GM21528 (cell line): Measurements from ENCODE around the gene SLC16A2.
"Not testable (repeated sequence)": the region's sequence is repeated elsewhere in the genome, so short reads cannot be mapped to it uniquely, and the experiment has no call there.

ENCODE experiments used
- ATAC-seq: cut with Tn5 transposase; IDR thresholded peaks from one replicate; pipeline ENCODE4 v1.9.1; 2021; ENCODE audit warnings: mild to moderate bottlenecking, moderate library complexity; ENCODE audit not compliant: unreplicated experiment, low FRiP score

SLC16A2 gene

DNA sequence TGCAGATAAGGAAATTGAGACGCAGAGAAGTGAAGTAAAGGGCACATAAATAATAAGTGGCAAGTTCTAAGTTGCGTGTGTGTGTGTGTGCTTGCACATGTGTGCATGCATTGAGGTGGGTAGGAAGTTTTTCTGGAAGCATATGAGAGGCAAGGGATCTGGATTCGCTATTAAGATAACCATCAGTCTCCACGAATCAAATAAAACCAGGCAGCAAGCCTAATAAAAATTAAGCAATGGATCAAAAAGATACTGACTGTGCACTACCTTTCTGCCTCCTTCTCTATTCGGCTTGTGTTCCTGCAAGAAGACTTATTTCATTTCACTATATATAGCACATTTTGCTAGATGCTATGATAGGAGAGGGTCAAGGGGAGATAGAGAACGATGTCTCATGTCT lies 23.8 kb downstream of the SLC16A2 start:
- ATAC-seq: no peak

DNA sequence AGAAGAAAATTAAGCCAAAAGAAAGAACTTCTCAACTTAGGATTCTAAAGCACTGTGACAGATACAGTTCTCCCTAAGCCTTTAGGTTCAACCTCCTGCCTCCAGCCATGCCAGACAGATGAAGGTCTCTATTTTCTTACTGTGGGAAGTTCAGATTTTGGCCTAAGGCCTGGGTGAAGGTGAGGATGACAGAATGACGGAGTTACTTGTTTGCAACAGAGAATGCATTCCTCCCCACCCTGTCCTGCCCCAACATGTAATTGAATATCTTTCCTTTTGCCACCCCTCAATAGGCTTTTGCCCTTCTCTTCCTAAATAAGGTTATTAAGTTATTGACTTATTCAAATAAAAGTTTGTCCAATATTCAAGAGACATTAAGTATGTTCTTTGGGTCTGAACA lies 25.6 kb downstream of the SLC16A2 start:
- no peak for ATAC-seq

DNA sequence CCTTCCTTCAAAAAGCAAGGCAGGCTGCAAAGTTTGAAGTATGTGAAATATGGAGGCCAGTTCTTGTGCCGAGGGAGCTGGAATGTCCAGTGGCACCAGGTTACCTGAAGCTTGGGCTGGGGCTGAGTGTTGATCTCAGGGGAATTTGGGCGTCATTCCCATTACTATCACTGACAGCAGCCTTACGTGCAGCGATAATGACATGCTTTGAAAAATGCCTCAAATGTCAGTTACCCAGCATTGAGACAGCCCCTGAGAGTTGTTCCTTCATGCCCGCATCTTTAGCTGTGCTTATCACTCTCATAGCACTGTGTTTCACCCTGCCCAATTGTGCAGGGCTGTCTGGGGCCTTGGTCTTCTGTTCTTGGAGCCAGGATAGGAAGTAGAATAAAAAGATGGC lies 27.4 kb downstream of the SLC16A2 start:
- no peak for ATAC-seq

DNA sequence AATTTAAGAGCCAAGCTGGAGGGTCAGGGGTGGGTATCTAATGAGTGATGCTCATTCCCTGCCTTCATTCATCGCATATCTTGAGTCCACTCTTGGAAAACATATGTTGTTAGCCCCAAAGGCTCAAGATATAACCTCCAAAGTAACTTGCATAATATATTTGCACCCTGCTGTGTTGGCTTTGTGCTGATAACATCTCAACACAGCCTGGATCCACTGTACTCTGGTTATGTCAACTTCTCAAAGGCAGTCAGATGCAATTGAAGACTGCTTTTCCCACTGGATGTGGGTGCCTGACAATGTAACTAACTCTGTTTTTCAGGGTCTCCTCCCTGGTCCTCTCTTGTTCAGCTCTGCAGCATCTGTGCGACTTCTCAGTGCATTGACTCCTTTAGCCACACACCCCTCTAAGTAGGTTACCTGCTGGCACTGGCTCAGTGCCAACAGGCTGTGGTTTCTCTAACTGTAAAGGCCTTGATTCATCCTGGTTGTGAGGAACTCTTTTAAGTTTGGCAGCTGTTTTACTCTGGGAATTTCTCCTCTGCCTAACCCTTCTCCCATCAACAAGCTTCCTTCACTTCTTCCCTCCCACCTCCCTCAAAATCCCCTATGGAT lies 28.1 kb downstream of the SLC16A2 start:
- no peak for ATAC-seq

DNA sequence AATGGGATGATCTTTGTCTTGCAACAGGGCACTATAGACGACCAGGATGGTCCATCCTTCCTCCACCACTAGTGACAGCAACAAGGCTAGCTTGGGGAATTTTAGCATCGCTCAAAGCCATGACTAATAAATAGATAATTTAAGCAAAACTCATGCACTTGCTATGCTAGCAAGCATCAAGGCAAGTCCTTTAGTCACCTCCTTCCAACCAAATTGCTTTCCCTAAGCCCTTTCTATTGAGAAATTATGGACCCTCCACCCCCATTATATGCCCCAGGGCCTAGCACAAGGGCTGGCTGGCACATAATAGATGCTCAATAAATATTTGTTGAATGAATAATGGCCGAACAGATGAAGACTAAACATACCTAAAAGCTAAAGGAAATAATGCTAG lies 28.6 kb downstream of the SLC16A2 start:
- ATAC-seq: no peak

DNA sequence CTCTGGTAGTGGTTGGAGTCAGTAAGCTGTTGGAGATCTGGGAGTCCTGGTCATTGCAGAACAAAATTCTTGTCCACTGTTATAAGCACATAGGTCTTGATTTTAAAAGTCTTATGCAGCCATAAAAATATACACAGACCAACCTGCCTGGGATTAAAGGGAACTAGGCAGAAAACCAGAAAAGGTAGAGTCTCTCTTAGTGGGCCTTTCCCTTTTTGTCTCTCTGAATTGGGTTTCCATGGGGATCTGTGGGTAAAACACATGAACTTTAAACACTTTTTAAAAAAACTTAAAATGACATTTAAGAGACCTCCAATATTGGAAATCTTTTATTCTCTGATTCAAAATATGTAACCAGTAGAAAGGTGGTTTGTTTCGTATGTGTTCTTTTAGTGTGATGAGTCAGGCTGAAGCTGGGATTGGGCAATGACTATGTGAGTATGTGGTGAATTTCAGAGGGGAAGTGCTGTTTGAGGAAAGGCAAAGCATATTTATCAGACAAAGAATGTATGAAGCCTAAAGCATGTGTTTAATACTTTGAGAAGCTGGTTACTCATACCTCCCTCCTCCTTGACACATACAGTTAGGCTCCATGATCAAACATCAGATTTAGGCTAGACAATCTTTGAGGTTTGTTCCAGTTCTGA lies 29.6 kb downstream of the SLC16A2 start:
- no peak for ATAC-seq

DNA sequence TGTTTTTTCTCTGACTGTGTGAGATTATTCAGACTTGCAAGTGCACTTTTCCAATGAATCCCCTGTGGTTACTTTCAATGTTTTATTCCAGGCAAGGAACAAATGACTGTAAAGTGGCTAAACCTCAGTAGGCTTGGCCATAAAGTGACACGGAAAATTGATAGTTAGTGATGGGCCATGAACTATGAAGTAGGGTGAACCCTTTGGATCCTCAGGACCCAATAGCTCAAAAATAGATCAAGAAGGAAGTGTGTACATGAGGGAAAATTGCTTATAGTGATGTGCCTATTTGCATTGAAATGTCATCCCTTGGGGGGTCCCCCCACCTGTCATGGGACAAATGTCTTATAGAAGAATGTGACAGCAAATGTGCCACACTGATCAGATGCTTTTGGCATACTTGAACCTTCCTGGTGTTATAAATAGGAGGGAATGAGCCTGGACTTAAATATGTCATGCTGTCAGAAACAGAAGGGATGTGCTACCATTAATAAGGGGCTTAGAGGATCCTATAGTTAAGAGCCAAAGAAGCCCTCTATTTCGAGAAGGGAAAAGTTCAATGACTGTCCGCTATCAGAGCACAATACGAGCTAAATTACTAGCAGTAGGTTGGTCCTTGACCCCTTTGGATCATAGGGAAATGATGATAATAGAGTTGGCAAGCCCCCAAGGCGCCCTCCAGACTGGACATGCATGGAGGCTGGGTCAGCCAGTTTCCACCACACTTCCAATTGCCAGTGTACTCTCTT lies 30.3 kb downstream of the SLC16A2 start:
- no peak for ATAC-seq

DNA sequence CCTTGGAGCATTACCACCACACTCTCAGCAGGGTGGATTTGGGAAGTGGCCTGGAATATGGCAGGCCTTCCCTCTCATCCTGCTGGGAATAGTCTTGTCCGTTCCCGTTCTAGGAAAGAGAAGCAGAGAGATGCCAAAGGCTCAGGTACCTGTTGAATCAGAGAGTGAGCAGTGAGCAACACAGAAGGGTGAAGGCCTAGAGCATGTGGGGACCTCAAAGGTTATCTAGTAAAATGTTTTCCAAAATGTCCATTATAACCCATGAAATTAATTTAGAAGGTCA lies 30.8 kb downstream of the SLC16A2 start:
- no peak for ATAC-seq

DNA sequence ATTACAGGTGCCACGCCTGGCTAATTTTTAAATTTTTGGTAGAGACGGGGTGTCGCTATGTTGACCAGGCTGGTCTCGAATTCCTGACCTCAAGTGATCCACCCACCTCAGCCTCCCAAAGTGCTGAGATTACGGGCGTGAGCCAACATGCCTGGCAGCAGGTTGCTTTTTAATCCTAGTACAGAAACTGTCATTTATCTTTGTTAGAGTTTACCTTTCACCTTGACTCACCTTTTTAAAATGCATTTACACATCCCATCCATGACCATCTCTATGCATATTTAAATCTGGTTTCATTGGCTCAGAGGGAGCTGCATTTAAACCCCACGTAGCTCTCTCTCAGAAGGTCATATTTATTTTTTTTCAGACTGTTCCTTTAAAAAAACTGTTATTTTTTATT lies 31.9 kb downstream of the SLC16A2 start:
- ATAC-seq: no peak

DNA sequence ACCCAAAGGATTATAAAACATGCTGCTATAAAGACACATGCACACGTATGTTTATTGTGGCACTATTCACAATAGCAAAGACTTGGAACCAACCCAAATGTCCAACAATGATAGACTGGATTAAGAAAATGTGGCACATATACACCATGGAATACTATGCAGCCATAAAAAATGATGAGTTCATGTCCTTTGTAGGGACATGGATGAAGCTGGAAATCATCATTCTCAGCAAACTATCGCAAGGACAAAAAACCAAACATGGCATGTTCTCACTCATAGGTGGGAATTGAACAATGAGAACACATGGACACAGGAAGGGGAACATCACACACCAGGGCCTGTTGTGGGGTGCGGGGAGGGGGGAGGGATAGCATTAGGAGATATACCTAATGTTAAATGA lies 32.9 kb downstream of the SLC16A2 start:
- ATAC-seq: not testable (repeated sequence)

DNA sequence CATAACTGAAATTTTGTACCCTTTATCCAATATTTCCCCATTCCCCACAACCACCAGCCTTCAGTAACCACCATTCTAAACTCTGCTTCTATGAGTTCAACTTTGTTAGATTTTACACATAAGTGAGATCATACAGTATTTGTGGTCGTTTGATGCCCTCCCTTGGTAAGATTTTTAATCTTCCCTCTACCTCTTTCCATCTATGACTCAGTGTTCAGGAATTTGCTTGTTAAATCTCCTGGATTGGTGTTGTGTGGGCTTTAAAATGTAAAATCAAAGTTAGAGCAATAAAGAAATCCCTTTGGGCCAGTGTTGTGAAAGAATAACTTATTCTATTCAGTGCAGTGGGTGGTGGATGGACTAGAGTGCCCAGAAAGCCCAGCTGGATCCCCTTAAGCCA lies 37.4 kb downstream of the SLC16A2 start:
- no peak for ATAC-seq

DNA sequence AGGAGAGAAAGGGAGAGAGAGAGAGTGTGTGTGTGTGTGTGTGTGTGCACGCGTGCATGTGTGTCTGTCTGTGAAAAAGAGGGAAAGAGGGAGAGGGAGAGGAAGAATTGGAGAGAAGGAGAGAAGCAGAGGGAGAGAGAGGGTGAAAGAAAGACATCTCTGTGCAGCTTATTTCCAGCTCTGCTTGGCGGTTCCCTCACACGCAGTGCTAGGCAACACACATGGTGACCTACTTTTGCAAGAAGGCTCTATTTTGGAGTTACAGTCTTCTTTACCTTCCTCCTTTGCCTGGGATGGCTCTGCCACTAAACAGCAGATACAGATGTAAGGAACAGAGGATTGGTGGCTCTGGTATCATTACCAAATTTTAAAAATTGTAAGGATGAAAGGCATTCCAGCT lies 40.1 kb downstream of the SLC16A2 start:
- ATAC-seq: no peak

DNA sequence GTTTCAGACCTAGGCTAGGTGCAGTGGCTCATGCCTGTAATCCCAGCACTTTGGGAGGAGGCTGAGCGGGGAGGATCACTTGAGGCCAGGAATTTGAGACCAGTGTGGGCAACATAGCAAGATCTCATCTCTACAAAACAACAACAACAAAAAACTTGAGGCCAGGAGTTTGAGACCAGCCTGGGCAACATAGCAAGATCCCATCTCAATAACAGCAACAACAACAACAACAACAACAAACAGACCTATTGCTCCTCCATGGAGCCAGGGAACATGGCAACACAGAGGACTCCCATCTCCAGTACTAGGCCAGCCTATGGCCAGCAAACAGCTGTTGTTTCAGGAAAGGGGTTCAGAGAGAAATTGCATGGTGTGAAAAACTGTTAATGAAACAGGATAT lies 43.4 kb downstream of the SLC16A2 start:
- no peak for ATAC-seq

DNA sequence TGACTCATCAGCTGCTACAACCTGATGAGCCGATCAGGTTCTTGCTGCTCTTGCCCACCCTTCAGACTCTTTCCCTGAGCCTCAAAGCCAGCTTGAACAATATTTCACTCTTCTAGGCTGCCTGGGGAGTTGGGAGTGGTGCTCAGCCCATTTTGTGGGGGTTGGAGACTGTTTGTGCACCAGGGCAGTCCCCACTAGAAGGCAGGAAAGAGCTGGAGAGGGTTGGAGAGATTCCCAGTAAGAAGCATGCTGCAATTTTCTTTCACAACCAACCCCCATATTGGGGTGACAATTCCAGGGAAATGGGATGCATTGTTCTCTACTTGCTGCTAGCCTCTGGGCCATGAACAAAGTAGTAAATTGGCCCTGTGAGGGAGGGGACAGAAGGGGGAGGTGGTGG lies 44.1 kb downstream of the SLC16A2 start:
- no peak for ATAC-seq

DNA sequence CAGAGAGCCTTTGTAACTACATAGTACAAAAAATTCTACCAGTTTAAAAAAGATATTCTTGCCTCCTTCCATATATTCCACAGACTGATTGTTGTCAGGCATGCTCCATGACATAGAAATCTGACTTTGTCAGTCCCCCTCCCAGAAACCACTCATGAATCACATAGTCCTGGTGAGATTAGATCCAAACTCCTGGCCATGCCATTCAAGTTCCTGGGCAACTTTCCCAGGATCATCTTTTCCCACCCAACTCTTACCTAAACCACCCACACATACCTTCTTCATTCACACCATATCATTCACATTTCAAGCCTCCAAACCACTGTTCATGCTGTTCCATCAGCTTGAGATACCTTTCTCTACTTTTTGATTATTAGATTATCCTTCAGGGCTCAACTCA lies 46.4 kb downstream of the SLC16A2 start:
- ATAC-seq: no peak

DNA sequence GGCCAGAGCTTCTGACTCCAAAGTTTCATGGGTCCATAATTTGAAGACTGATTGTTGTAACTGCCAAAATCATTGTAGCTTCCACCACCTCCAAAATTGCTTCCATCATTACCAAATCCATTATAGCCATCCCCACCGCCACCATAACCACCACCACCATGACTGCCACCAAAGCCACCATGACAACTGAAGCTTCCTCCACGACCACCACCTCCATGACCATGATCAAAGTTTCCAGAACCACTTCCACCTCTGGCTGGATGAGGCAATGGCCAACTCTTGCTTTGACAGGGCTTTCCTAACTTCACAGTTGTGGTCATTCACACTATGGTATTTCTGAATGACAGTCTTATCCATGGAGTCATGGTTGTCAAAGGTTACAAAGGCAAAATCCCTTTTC lies 51.8 kb downstream of the SLC16A2 start:
- not testable (repeated sequence) for ATAC-seq

DNA sequence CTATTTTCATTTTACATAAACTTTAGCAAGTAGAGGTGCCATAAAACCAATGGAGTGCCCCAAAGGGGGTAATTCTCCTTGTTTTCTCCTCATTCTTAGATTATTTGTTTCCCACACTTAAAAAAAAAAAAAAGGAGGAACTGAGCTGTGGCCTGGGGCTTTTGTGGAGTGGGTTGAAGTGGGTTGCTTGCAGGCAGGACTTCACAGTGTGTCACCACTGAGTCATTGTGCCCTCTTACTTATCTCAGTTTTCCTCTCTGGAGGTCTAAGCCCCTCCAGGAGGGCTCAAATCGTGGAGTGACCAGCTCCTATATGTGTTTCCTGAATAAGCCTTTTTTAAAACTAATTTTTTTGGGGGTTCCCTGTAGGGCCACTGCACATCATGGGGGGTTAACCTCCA lies 69.0 kb downstream of the SLC16A2 start:
- no peak for ATAC-seq

DNA sequence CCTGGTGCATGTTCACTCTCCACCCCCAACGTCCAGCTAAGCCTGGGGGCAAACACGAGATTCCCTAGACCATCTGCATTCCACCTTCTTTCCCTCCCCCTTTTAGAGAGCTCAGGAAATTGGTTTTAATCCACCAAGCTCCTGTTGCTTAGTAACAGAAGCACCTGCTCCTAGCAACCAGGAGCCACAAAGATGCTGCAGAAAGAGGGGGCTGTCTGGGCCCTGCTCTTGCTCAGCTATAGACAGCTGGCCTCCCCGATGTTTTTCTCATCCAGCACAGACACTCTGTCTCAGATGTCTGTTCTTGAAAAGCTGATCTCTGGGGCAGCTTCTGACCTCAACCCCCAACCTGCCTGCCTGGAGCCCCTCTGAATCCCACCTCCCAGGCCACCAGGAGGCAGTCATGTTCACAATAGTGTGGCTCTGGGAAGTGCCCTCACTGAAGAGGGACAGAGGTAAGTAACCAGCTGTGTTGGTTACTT lies 71.5 kb downstream of the SLC16A2 start:
- no peak for ATAC-seq

DNA sequence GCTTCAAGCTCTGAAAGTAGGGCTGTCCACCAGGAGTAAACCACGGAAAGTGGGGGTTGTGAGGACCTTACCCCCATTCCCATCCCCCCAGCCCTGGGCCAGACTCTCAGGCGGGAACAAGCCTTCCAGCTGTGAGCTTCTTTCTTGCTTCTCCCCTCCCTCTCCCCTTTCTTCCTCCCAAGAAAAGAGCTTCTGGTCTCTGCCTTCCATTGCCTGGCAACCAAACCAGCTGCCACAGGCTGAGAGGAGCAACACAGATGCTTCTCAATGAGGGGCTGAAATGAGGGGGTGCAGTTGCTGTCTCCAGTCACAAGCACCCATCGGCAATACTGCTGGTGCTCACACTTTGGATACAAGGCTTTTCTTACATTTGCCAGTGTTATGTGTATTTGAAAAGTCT lies 72.5 kb downstream of the SLC16A2 start:
- ATAC-seq: no peak

DNA sequence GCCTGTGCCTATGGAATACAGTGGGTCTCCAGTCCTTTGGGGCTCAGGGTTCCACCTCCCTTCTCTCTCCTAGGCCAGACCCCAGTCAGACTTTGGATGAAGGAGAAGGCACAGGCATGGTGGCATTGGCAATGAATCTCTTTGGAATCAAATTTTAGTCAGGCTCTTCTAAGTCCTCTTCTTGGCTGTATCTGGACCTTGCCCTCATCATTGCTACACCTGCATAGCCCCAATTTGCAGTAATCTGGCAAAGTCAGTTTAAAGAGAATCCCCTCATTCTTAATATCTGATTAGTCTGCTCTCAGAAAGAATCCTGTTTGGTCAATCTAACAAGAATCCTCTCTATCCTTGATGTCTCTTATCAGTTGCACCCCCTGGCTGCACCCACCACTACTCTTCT lies 77.6 kb downstream of the SLC16A2 start:
- no peak for ATAC-seq

DNA sequence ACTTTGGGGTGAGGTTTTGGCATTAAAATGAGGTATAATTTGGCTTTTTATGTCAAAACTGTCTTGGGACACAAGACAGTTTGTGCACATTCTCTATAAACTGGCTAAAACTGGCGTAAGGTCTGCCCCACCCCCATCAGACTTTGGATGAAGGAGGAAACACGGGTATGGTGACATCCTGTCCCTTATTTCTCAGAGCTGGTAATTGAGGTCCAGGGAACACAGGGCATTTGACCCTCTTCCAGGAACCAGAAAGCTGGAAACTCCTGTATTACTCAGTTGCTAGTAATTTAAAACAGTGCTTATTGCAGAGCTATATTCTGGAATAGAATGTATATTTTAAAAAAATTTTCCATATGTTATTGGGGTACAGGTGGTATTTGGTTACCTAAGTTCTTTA lies 78.8 kb downstream of the SLC16A2 start:
- ATAC-seq: no peak

DNA sequence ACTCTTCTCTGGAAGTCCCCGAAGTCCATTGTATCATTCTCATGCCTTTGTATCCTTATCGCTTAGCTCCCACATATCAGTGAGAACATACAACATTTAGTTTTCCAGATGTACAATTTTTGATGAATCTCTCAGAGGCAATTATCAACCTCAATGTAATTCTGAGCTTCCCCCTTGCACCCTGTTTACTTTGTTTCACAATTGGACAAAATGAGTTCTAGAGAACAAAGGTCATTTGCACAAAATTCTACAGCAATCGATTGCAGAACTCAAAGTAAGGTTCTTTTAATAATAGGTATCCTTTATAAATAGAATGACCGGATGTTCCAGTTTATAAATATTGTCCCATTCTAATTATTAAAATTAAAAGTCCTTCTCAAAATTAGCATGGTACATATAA lies 79.3 kb downstream of the SLC16A2 start:
- no peak for ATAC-seq
